CD4-positive, alpha-beta memory T cell (primary cell): ENCODE results near the gene MAPK14. TPM values are rescaled to one million over a fixed set of nuclear protein-coding genes. Genes with fewer than 3 reads are reported as not detected.

Experiments
- CTCF ChIA-PET: fragments of 350-600 bp; sonication (Branson Sonifier 250); formaldehyde crosslinking; loops from one replicate; lab custom pipeline; 2021; ENCODE audit warnings: inconsistent platforms; ENCODE audit not compliant: partially characterized antibody; lab: Charles Lee
- POLR2A ChIA-PET: fragments of 350-600 bp; sonication (Branson Sonifier 250); formaldehyde crosslinking; loops from one replicate; lab custom pipeline; 2021; ENCODE audit not compliant: partially characterized antibody; lab: Charles Lee
- DNase-seq, 5 donors: peaks; one replicate each; pipeline versions ENCODE4 v3.0.0 to v3.0.0-alpha.2; 2020 to 2022; ENCODE audit warnings: mixed read lengths in 1 of 5
- H3K27ac ChIP-seq: one replicate; pipeline ENCODE4 v1.7.0; 2013; ENCODE audit warnings: low read depth, low read length
- H3K27me3 ChIP-seq: 2 replicates; pipeline ENCODE4 v1.7.0; 2013; ENCODE audit warnings: mild to moderate bottlenecking, low read length, moderate library complexity; ENCODE audit not compliant: insufficient read depth
- H3K36me3 ChIP-seq: 2 replicates; pipeline ENCODE4 v1.7.0; 2013; ENCODE audit warnings: mild to moderate bottlenecking, low read length, moderate library complexity; ENCODE audit not compliant: insufficient read depth
- H3K4me1 ChIP-seq: 2 replicates; pipeline ENCODE4 v1.7.0; 2013; ENCODE audit warnings: mild to moderate bottlenecking, low read length, moderate library complexity; ENCODE audit not compliant: insufficient read depth
- H3K4me3 ChIP-seq, 2 donors: one replicate each; pipeline ENCODE4 v1.7.0; 2013; ENCODE audit warnings: low read length in 2 of 2, mild to moderate bottlenecking in 1 of 2
- H3K9me3 ChIP-seq, 2 donors: one replicate each; pipeline ENCODE4 v1.7.0; 2013; ENCODE audit warnings: low read length in 2 of 2, control low read depth in 1 of 2; ENCODE audit not compliant: control insufficient read depth in 1 of 2
- H3K27ac Mint-ChIP-seq, 7 donors: one replicate each; pipeline ENCODE4 v1.8.0; 2020 to 2021; ENCODE audit warnings: mixed read lengths in 7 of 7, mild to moderate bottlenecking in 6 of 7, inconsistent platforms in 3 of 7, moderate library complexity in 3 of 7
- H3K27me3 Mint-ChIP-seq, 2 donors: one replicate each; pipeline ENCODE4 v1.8.0; 2020 to 2021; ENCODE audit warnings: mixed read lengths in 2 of 2
- H3K36me3 Mint-ChIP-seq, 2 donors: one replicate each; pipeline ENCODE4 v1.8.0; 2020 to 2021; ENCODE audit warnings: mixed read lengths in 2 of 2, inconsistent platforms in 1 of 2, mild to moderate bottlenecking in 1 of 2
- H3K4me1 Mint-ChIP-seq, 4 donors: one replicate each; pipeline ENCODE4 v1.8.0; 2020 to 2021; ENCODE audit warnings: mixed read lengths in 4 of 4, mild to moderate bottlenecking in 1 of 4
- H3K4me3 Mint-ChIP-seq, 8 donors: one replicate each; pipeline ENCODE4 v1.8.0; 2020 to 2021; ENCODE audit warnings: mixed read lengths in 8 of 8, mild to moderate bottlenecking in 7 of 8, moderate library complexity in 6 of 8, inconsistent platforms in 3 of 8
- H3K9me3 Mint-ChIP-seq, 8 donors: one replicate each; pipeline ENCODE4 v1.8.0; 2020 to 2021; ENCODE audit warnings: mixed read lengths in 8 of 8, mild to moderate bottlenecking in 5 of 8, inconsistent platforms in 3 of 8, moderate library complexity in 1 of 8
- intact Hi-C: fragments of 100-400 bp; cut with micrococcal nuclease; formaldehyde crosslinking; loops from one replicate; pipeline ENCODE4 v1.15.1; 2023
- polyA plus RNA-seq, 2 donors: library from polyadenylated mRNA; unstranded; fragments of 300-500 nt; fragmentation: Illumina TruSeq; gene quantifications; one replicate each; pipeline ENCODE4 v1.2.3, GENCODE V29; 2021
- total RNA-seq, 2 experiments: library from RNA; stranded (reverse); gene quantifications; one replicate each; pipeline ENCODE4 v1.2.3, GENCODE V29; 2021

Gene MAPK14
- total and polyA plus RNA-seq, 4 experiments from 2014 or later, result 38.5 to 64.3 (median 53.8) TPM

GRCh38 chr6:36042618-36043260 lies 15.1 kb downstream of the MAPK14 start:
- H3K9me3 ChIP-seq, result no peaks in the 10 kb centered on the region
- intact Hi-C loops, result no loop called here
- no peaks in the 10 kb centered on the region for H3K27me3 ChIP-seq
- no peak overlapping the region for H3K4me3 ChIP-seq
- no peak for DNase-seq
- POLR2A ChIA-PET, result interaction anchor here (1.0 to 1.8 kb wide), 2 partner anchors 9 to 14 kb away, joined by 3 to 9 read pairs; no protein-coding TSS in a partner anchor
- H3K4me1 ChIP-seq, result peaks cover 53% of the 10 kb centered on the region
- Mint-ChIP-seq H3K27me3 (no peaks in the 10 kb centered on the region), H3K9me3 (peaks cover 0 to 3% (median 0%) of the 10 kb centered on the region in 8 donors), H3K36me3 (peaks cover 11 to 14% of the 10 kb centered on the region in 2 donors), H3K27ac (no peak overlapping the region), H3K4me3 (no peak overlapping the region), H3K4me1 (peaks cover 49 to 72% (median 62%) of the 10 kb centered on the region in 4 donors)
- CTCF ChIA-PET, result interaction anchor here (0.6 to 1.5 kb wide), 5 partner anchors 8 to 539 kb away, joined by 3 to 5 read pairs (median 3); no protein-coding TSS in a partner anchor
- no peak overlapping the region for H3K27ac ChIP-seq
- no peaks in the 10 kb centered on the region for H3K36me3 ChIP-seq

- H3K4me3 ChIP-seq, result no peak overlapping the region
- no peaks in the 10 kb centered on the region for H3K9me3 ChIP-seq
- Mint-ChIP-seq H3K27ac (no peak overlapping the region), H3K9me3 (no peaks in the 10 kb centered on the region), H3K36me3 (peaks cover 4 to 13% of the 10 kb centered on the region in 2 donors), H3K4me1 (peaks cover 7 to 17% (median 14%) of the 10 kb centered on the region in 4 donors), H3K4me3 (no peak overlapping the region), H3K27me3 (no peaks in the 10 kb centered on the region)
- POLR2A ChIA-PET, result interaction anchor here (0.6 to 1.2 kb wide), 2 partner anchors 72 to 526 kb away, joined by 3 read pairs; no protein-coding TSS in a partner anchor
- peaks cover 47% of the 10 kb centered on the region for H3K4me1 ChIP-seq
- no peak overlapping the region for H3K27ac ChIP-seq
- no peak for DNase-seq
- CTCF ChIA-PET, result no interaction called here
- peaks cover 7% of the 10 kb centered on the region for H3K36me3 ChIP-seq
- H3K27me3 ChIP-seq, result no peaks in the 10 kb centered on the region
- intact Hi-C loops, result no loop called here
Observed at GRCh38 chr6:36049582-36049981, 22.0 kb downstream of the MAPK14 start.

- Mint-ChIP-seq H3K27ac (no peak overlapping the region), H3K36me3 (peaks cover 4 to 17% of the 10 kb centered on the region in 2 donors), H3K4me1 (peaks cover 7 to 19% (median 14%) of the 10 kb centered on the region in 4 donors), H3K4me3 (no peak overlapping the region), H3K9me3 (no peaks in the 10 kb centered on the region), H3K27me3 (no peaks in the 10 kb centered on the region)
- no peaks in the 10 kb centered on the region for H3K27me3 ChIP-seq
- intact Hi-C loops, result no loop called here
- peak in 1 of 5 donors; percentile 10 for DNase-seq
- peaks cover 7% of the 10 kb centered on the region for H3K36me3 ChIP-seq
- H3K27ac ChIP-seq, result no peak overlapping the region
- POLR2A ChIA-PET, result no interaction called here
- H3K4me3 ChIP-seq, result no peak overlapping the region
- H3K9me3 ChIP-seq, result no peaks in the 10 kb centered on the region
- CTCF ChIA-PET, result no interaction called here
- H3K4me1 ChIP-seq, result peaks cover 40% of the 10 kb centered on the region
Observed at GRCh38 chr6:36050305-36050704, 22.7 kb downstream of the MAPK14 start.

- H3K27ac Mint-ChIP-seq, result no peak overlapping the region
- no peak for DNase-seq
- peaks cover 4 to 18% of the 10 kb centered on the region in 2 donors for H3K36me3 Mint-ChIP-seq
- peaks cover 7% of the 10 kb centered on the region for H3K36me3 ChIP-seq
- CTCF ChIA-PET, result interaction anchor here (0.9 kb wide), 1 partner anchor 24 kb away, joined by 3 read pairs; the partner anchor contains the start of gene MAPK14
- POLR2A ChIA-PET, result interaction anchor here (1.4 kb wide), 1 partner anchor 22 kb away, joined by 3 read pairs; no protein-coding TSS in a partner anchor
- H3K27me3 ChIP-seq, result no peaks in the 10 kb centered on the region
- no peaks in the 10 kb centered on the region for H3K9me3 ChIP-seq
- H3K27ac ChIP-seq, result no peak overlapping the region
- peaks cover 40% of the 10 kb centered on the region for H3K4me1 ChIP-seq
- no peaks in the 10 kb centered on the region for H3K9me3 Mint-ChIP-seq
- no peak overlapping the region for H3K4me3 Mint-ChIP-seq
- peaks cover 9 to 20% (median 15%) of the 10 kb centered on the region in 4 donors for H3K4me1 Mint-ChIP-seq
- H3K27me3 Mint-ChIP-seq, result no peaks in the 10 kb centered on the region
- H3K4me3 ChIP-seq, result no peak overlapping the region
- intact Hi-C loops, result no loop called here
Observed at GRCh38 chr6:36050947-36051710, 23.5 kb downstream of the MAPK14 start.

DNA sequence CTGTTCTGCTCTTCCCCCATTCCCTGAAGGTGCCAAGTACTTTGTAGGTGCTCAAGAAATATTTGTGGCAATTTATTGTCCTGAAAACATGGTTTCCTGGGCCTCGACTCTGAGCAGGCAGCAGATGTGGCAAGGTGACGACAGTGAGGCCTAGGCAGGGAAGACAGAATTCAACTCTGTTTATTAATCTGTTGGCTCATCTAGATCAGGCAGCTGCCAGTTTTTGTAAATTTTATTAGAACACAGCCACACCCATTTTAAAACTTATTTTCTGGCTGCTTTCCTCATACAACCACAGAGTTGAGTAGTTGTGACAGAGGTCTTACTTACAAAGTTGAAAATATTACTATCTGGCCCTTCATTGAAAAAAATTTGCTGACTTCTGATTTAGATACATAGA lies 24.5 kb downstream of the MAPK14 start:
- ChIA-PET POLR2A (interaction anchor here (1.4 kb wide), 1 partner anchor 23 kb away, joined by 3 read pairs; no protein-coding TSS in a partner anchor), CTCF (interaction anchor here (0.9 kb wide), 1 partner anchor 25 kb away, joined by 3 read pairs; the partner anchor contains the start of gene MAPK14)
- no peaks in the 10 kb centered on the region for H3K27me3 ChIP-seq
- no peak for DNase-seq
- Mint-ChIP-seq H3K9me3 (no peaks in the 10 kb centered on the region), H3K4me3 (no peak overlapping the region), H3K36me3 (peaks cover 3 to 21% of the 10 kb centered on the region in 2 donors), H3K27ac (no peak overlapping the region), H3K4me1 (peaks cover 5 to 21% (median 13%) of the 10 kb centered on the region in 4 donors), H3K27me3 (no peaks in the 10 kb centered on the region)
- H3K4me3 ChIP-seq, result no peak overlapping the region
- H3K9me3 ChIP-seq, result no peaks in the 10 kb centered on the region
- peaks cover 7% of the 10 kb centered on the region for H3K36me3 ChIP-seq
- intact Hi-C loops, result no loop called here
- H3K27ac ChIP-seq, result no peak overlapping the region
- H3K4me1 ChIP-seq, result peaks cover 33% of the 10 kb centered on the region

- H3K27me3 Mint-ChIP-seq, result no peaks in the 10 kb centered on the region
- Histone ChIP-seq H3K9me3 (no peaks in the 10 kb centered on the region), H3K36me3 (peaks cover 7% of the 10 kb centered on the region), H3K27me3 (no peaks in the 10 kb centered on the region), H3K4me3 (no peak overlapping the region), H3K4me1 (peaks cover 25% of the 10 kb centered on the region), H3K27ac (no peak overlapping the region)
- no peak overlapping the region for H3K4me3 Mint-ChIP-seq
- no peak for DNase-seq
- H3K27ac Mint-ChIP-seq, result no peak overlapping the region
- intact Hi-C loops, result no loop called here
- H3K9me3 Mint-ChIP-seq, result no peaks in the 10 kb centered on the region
- ChIA-PET POLR2A (no interaction called here), CTCF (no interaction called here)
- peaks cover 0 to 28% of the 10 kb centered on the region in 2 donors for H3K36me3 Mint-ChIP-seq
- H3K4me1 Mint-ChIP-seq, result peaks cover 3 to 17% (median 13%) of the 10 kb centered on the region in 4 donors
Observed at GRCh38 chr6:36053878-36054277, 26.3 kb downstream of the MAPK14 start.

- DNase-seq, result no peak
- intact Hi-C loops, result no loop called here
- Mint-ChIP-seq H3K4me1 (peaks cover 4 to 20% (median 13%) of the 10 kb centered on the region in 4 donors), H3K27ac (peak overlapping the region in 1 of 7 donors; percentile 13), H3K4me3 (no peak overlapping the region), H3K27me3 (no peaks in the 10 kb centered on the region), H3K9me3 (no peaks in the 10 kb centered on the region), H3K36me3 (peaks cover 2 to 30% of the 10 kb centered on the region in 2 donors)
- Histone ChIP-seq H3K9me3 (no peaks in the 10 kb centered on the region), H3K27me3 (no peaks in the 10 kb centered on the region), H3K4me3 (no peak overlapping the region), H3K4me1 (peaks cover 20% of the 10 kb centered on the region), H3K27ac (no peak overlapping the region), H3K36me3 (peaks cover 9% of the 10 kb centered on the region)
- POLR2A ChIA-PET, result no interaction called here
- CTCF ChIA-PET, result no interaction called here
Observed at GRCh38 chr6:36054415-36054814, 26.8 kb downstream of the MAPK14 start.
